Measurements from ENCODE around the gene DCAF12.
"Not testable (repeated sequence)": the region's sequence is repeated elsewhere in the genome, so short reads cannot be mapped to it uniquely, and the experiment has no call there.

DCAF12 gene

DNA sequence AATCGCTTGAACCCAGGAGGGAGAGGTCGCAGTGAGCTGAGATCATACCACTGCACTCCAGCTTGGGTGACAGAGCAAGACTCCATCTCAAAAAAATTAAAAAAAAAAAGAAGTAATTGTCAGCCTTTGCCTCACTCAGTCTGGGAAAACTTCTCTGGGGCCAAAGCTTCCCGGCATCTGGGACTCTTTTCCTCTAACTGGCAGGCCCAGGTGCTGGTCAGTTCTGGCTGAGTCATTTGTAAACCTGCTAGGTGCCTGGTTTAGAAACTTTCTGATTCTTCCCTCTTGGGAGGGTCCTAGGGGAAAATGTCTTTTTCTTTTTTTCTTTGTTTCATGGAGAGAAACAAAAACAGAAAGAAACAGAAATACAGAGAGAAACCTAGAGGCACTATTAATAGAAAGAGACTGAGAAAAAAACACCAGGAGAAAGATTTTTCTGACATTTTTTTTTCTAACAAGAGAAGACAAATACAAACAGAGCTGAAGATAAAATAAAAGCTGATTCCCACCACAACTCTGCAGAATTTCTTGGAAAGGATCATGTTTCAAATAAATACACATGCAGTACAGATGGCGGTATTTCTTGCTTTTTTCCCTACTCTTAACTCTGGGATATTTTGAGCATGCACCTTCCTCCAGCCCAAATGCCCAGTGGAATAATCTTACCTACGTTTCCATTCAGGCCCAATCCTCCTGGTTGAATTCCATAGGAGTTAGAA is 55.7 kb downstream of the DCAF12 start:
- in situ Hi-C loops (cut with MboI; ENCODE audit: low sequenced_read_pairs), result no loop called here

DNA sequence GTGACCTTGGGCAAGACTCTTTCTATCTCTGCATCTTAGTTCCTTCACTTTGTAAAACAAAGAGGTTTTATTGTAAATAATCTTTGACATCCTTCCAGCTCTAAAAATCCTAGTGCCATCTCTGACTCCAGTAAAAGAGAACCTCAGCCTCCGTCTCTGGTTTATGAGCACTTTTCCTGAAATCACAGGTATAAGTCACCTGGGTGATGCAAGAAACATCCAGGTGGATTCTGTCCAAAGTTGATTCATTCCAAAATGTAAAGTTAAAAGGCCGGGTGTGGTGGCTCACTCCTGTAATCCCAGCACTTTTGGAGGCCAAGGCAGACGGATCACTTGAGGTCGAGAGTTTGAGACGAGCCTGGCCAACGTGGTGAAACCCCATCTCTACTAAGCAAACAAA is 56.7 kb downstream of the DCAF12 start:
- in situ Hi-C loops (cut with MboI; ENCODE audit: low sequenced_read_pairs), result no loop called here

DNA sequence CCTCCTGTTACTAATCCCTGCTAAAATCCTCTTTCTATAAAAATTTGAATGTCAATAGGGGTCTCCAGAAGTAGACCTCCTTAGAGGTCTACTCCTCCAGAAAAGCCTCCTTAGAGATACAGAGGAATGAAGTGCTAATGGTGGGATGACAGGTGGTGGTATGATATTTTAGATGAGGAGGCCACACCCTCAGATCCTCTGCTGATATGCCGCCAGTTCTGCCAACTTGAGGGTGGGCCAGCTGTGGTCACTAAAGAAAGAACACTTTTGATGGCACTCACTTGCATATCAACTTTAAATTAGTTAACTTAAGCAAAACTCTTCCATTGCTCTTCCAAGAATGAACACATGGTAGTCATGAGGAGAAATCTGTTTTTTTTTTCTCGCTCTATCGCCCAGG is 61.0 kb downstream of the DCAF12 start:
- in situ Hi-C loops (cut with MboI; ENCODE audit: low sequenced_read_pairs), result no loop called here

DNA sequence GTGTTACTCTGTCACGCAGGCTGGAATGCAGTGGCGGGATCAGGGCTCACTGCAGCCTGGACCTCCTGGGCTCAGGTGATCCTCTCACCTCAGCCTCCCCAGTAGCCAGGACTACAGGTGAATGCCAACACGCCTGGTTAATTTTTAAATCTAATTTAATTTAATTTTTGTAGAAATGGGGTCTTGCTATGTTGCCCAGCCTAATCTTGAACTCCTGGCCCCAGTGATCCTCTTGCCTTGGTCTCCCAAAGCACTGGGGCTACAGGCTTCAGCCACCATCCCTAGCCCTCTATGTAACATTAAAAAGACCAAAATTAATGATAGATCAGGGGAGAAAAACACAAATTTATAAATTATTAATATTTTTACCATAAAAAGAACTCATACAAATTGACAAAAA is 66.5 kb downstream of the DCAF12 start:
- in situ Hi-C loops (cut with MboI; ENCODE audit: low sequenced_read_pairs), result no loop called here

DNA sequence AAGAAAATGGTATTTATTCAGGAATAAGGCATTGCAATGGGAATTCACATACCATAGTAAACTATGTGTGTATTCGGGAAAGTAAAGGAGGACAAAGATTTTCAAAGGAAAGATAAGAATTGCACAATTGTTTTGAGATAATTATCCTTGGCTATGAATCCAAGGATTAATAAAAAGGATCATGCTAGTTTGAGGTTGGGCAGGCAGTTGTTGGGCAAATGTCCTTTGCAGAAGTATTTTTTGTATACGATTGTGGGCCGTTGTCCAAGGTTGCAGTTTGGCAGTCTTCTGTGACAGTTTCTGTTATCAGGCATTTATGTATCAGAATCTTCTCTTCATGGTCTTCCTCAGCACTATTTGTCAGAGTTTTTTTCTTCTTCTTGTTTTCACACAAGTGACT is 67.2 kb downstream of the DCAF12 start:
- in situ Hi-C loops (cut with MboI; ENCODE audit: low sequenced_read_pairs), result no loop called here

DNA sequence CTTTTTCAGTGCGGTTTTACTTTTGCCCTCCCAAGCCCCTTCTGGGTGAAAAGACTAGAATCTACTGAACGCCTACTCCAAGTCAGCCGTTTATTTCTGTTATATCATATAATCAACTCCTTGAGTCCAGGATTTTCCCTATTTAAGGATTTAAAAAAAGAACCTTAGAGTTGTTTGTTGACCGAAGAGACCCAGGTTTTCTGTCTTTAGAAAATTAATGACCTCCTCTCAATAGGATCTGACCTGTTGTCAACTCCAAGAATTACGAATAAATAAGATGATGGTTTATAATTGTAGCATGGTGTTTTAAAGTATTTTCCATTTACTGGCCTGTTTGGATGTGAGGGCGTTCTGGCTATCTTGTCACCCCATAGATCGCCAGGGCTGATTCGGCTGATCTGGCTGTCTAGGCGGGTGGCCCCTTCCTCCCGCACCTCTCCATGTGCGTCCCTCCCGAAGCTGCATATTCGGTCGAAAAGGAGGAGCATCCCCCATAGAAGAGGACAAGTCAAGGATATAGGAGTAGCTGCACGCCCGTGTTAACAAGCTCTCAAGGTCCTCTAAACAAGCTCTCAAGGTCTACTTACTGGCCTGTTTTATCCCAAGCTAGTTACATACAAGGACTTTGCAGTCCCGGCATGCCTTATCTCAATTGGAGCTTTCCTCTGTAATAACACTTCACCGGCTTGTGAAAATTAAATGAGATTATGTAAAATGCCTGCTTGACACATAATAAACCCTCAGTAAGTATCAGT is 76.7 kb downstream of the DCAF12 start:
- in situ Hi-C loops (cut with MboI; ENCODE audit: low sequenced_read_pairs), result no loop called here

DNA sequence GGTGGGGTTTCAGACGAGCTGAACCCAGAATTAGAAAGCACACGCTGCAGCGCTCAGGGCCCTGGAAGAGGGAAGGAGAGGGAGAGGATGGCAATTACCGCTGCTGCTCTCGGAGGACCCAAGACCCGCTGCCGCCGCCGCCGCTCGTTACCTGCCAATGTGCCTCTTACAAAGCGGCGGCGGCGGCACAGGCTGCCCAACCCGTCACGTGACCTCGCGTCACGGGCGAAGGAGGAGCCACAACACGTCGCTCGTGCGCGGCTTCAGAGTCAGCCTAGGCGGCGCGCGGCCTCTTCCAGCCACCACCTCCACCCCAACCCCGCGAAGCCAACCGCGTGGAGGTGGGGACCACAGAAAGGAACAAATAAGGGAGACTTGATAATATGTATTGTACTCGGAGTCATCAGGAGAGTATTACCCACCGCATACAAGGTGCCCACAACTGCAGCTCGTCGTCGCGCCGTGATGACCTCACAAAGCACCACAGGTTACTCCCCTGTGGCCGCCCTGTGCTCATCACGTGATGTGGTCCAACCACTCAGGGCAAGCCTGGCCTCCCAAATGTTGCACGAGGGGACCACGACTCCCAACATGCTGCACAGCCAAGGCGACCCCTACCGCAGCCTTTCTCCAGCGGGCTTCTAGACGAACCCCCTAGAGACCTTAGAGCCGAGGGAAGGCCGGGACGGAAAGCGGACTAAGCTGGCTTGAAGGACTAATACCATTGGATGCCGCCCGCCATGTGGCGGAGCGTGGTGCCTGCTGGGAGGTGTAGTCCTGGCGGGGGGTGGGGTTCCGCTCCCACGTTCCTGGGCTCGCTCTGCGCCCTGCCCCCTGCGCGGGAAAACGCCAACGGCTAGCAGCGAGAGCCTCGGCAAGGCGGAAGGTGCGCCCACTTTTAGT is 77.5 kb downstream of the DCAF12 start, which contains the start of gene UBAP2:
Gene UBAP2, minus strand, starts transcription at position 161 of the 903 bp plus-strand sequence. CDS start 31,739 bp downstream, outside the sequence.
- in situ Hi-C loops (cut with MboI; ENCODE audit: low sequenced_read_pairs), result no loop called here

DNA sequence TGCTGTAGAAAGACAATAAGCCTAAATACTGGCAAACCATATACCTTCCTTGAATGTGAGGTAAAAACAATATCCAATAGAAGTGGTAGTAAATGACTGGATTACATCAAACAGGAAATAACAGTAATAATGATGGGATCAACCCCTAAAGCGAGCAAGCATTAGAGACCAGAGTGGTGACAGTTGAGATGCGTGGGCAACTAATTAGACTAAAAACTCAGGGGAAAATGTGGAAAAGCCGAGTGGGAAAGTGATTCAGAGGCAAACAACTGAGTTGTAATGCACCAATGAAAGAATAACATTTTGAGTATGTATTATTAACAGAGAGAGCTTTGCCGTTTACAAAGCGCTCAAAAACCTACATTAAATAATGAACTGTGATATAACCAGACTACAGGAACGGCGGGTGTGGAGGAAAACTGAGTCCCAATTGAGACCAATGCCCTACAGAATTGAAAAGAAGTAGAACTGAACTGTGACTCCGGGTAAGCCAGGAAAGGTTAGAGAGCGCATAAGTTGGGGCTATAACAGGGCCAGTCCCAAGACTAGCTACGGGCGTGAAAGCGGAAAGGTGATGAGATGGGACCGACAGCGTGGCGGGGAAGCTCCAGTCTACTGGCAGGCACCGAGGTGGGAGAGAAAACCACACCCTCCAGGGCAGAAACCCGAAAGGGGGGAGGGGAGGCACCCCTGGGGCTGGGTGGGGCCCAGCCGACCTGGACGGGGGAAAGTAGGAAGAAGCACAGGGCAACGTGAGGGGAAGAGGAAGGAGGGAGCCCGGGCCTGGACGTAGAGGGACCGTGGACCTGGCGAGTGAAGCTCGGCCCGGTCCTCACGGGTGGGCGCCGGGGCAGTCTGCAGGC is 78.4 kb downstream of the DCAF12 start:
- in situ Hi-C loops (cut with MboI; ENCODE audit: low sequenced_read_pairs), result no loop called here

DNA sequence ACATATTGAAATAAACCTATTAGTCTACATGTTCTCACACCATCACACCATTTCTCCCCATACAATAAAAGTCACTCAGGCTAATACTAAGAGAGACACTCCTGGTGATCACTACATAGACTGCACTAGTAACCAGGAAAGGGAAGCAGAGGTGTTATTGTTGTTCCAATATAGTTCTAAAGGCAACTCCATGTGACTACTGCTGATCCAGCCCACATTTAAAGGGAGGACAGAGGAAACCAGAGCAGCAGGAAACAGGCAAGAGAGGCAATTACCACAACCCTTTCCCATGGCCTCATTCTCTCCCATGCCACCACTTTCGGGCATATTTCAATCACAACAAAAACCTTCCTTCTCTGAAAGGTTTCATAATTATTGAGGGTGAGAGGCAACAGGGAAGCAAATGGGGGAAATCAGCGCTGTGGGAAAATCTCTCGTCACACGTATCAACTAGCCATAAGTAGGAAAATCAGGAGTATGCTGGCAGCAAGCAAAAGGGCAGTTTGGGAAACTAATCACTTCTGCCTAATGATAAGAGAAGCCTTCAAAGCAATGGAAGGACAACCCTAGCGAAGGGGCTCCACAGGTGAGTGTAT is 79.6 kb downstream of the DCAF12 start:
- in situ Hi-C loops (cut with MboI; ENCODE audit: low sequenced_read_pairs), result no loop called here

DNA sequence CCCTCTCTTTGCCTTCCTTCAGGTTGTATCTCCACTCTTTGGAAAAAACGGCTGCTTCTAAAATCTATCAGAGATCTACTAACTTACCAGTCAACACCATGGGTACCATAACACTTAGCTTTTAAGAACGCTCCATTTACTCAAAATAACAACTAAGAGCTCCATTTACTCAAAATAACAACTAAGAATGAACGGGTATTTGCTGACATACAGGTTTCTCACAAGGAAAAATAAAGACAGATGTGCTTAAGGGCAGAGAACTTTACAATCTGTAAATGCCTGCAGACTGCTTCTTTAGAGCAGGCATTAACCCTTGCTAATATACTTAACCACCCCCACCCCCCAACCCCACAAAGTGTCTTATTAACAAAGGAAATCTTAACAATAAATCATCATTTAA is 80.6 kb downstream of the DCAF12 start:
- in situ Hi-C loops (cut with MboI; ENCODE audit: low sequenced_read_pairs), result no loop called here

DNA sequence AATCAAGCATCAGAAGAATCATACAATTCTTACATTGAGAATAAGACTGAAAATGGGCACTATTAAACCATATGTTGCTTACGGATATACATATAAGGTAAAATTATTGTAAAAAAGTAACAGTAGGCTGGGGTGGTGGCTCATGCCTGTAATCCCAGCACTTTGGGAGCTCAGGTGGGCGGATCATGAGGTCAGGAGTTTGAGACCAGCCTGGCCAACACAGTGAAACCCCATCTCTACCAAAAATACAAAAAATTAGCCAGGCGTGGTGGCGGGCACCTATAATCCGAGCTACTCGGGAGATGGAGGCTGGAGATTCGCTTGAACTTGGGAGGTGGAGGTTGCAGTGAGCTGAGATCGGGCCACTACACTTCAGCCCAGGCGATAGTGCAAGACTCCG is 84.4 kb downstream of the DCAF12 start:
- in situ Hi-C loops (cut with MboI; ENCODE audit: low sequenced_read_pairs), result not testable (repeated sequence)

DNA sequence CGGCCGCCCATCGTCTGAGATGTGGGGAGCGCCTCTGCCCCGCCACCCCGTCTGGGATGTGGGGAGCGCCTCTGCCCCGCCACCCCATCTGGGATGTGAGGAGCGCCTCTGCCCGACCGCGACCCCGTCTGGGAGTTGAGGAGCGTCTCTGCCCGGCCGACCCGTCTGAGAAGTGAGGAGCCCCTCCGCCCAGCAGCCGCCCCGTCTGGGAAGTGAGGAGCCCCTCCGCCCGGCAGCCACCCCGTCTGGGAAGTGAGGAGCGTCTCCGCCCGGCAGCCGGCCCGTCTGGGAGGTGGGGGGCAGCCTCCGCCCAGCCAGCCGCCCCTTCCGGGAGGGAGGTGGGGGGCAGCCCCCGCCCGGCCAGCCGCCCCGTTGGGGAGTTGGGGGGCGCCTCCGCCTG is 87.6 kb downstream of the DCAF12 start:
- in situ Hi-C loops (cut with MboI; ENCODE audit: low sequenced_read_pairs), result not testable (repeated sequence)

DNA sequence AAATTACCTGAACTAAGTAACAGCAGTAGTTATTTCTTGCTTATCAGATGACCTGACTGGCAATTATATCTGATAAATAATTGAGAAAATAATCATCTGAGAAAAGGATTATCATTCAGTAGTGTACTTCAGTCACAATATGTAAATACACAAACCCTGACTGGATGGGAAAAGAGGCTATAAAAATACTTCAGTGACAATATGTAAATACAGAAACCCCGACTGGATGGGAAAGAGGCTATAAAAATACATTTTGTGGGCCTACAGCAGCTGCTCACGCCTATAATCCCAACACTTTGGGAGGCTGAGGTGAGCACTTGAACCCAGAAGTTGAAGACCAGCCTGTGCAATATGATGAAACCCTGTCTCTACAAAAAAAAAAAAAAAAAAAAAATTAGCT is 88.9 kb downstream of the DCAF12 start:
- in situ Hi-C loops (cut with MboI; ENCODE audit: low sequenced_read_pairs), result no loop called here

DNA sequence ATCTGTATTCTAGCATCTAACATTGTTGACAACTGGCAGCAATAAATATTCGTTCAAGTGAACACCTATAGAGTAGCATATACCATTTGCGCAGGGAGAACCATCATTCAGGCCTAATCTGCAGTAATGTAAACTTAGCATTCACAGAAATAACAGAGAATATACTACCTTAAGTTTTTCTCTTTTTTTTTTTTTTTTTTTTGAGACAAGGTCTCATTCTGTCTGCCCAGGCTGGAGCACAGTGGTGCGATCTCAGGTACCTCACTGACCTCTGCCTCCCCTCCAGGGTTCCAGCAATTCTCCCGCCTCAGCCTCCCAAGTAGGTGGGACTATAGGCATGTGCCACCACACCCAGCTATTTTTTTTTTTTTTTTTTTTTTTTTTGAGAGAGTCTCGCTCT is 89.9 kb downstream of the DCAF12 start:
- in situ Hi-C loops (cut with MboI; ENCODE audit: low sequenced_read_pairs), result no loop called here

Measured in HL-60/S4 treated with phorbol 12-myristate 13-acetate at 8.2 ng/mL for 4 days and 3 days (cell line).